ENCODE results near the gene IDH3A.

GRCh38 chr15:78147566-78147965 lies 1.6 kb upstream of the IDH3A start:
- TF ChIP-seq CTCF (conservative IDR thresholded peaks at IDR 0.05; ENCODE audit: low read length) (no peak), EZH2phosphoT487 (IDR thresholded peaks at IDR 0.05; ENCODE audit: borderline replicate concordance, low read depth, low read length) (no peak)
